Liver (tissue), 9 donors: ENCODE results near the gene SMAD6. TPM values are rescaled to one million over a fixed set of nuclear protein-coding genes. Genes with fewer than 3 reads are reported as not detected.

Experiments
- DNase-seq: peaks from one replicate; pipeline ENCODE4 v3.0.0-alpha.2; 2017; ENCODE audit warnings: low spot score
- H3K27ac ChIP-seq, 2 donors: one replicate each; pipeline ENCODE4 v1.7.0; 2013; ENCODE audit warnings: inconsistent platforms in 2 of 2, low read length in 2 of 2, control low read depth in 1 of 2, low read depth in 1 of 2, mild to moderate bottlenecking in 1 of 2
- H3K27me3 ChIP-seq, 4 donors: one replicate each; pipeline versions ENCODE4 v1.6.1 to v1.7.0; 2013; ENCODE audit warnings: low read length in 3 of 4, inconsistent platforms in 1 of 4, mild to moderate bottlenecking in 1 of 4, moderate library complexity in 1 of 4; ENCODE audit not compliant: control insufficient read depth in 4 of 4, insufficient read depth in 4 of 4
- H3K36me3 ChIP-seq, 4 donors: one replicate each; pipeline versions ENCODE4 v1.6.1 to v1.7.0; 2013; ENCODE audit warnings: low read length in 3 of 4, mild to moderate bottlenecking in 3 of 4, low read depth in 1 of 4, moderate library complexity in 1 of 4; ENCODE audit not compliant: control insufficient read depth in 4 of 4, insufficient read depth in 3 of 4
- H3K4me1 ChIP-seq, 4 donors: one replicate each; pipeline versions ENCODE4 v1.6.1 to v1.7.0; 2013; ENCODE audit warnings: low read length in 3 of 4, mild to moderate bottlenecking in 3 of 4, moderate library complexity in 1 of 4; ENCODE audit not compliant: control insufficient read depth in 4 of 4, insufficient read depth in 4 of 4
- H3K4me3 ChIP-seq, 3 donors: one replicate each; pipeline versions ENCODE4 v1.6.1 to v1.7.0; 2013; ENCODE audit warnings: low read length in 3 of 3, control low read depth in 1 of 3, low read depth in 1 of 3, mild to moderate bottlenecking in 1 of 3
- H3K9ac ChIP-seq, 2 donors: one replicate each; pipeline ENCODE4 v1.7.0; 2013; ENCODE audit warnings: low read length in 2 of 2, mild to moderate bottlenecking in 2 of 2, moderate library complexity in 2 of 2, control low read depth in 1 of 2, low read depth in 1 of 2
- H3K9me3 ChIP-seq, 4 donors: one replicate each; pipeline versions ENCODE4 v1.6.1 to v1.7.0; 2013; ENCODE audit warnings: low read length in 3 of 4; ENCODE audit not compliant: control insufficient read depth in 4 of 4
- EGR1 ChIP-seq, 2 donors: IDR thresholded peaks; 2 replicates each; pipeline ENCODE4 v1.6.1; 2016 to 2018; ENCODE audit warnings: antibody characterized with exemption in 2 of 2, low read depth in 2 of 2
- FOXA1 ChIP-seq: IDR thresholded peaks from 2 replicates; pipeline ENCODE4 v1.6.1; 2016; ENCODE audit warnings: antibody characterized with exemption
- FOXA2 ChIP-seq: IDR thresholded peaks from 2 replicates; pipeline ENCODE4 v1.6.1; 2016; ENCODE audit warnings: antibody characterized with exemption
- GABPA ChIP-seq, 2 donors: IDR thresholded peaks in 1 of 2; conservative IDR thresholded peaks in 1 of 2; 2 replicates each; pipeline ENCODE4 v1.6.1; 2016; ENCODE audit warnings: antibody characterized with exemption in 2 of 2, mild to moderate bottlenecking in 1 of 2, moderate library complexity in 1 of 2
- HNF4G ChIP-seq: IDR thresholded peaks from 2 replicates; pipeline ENCODE4 v1.6.1; 2016; ENCODE audit warnings: antibody characterized with exemption
- JUND ChIP-seq, 2 donors: IDR thresholded peaks; 2 replicates each; pipeline ENCODE4 v1.6.1; 2016; ENCODE audit warnings: antibody characterized with exemption in 2 of 2
- RAD21 ChIP-seq, 2 donors: IDR thresholded peaks; 2 replicates each; pipeline ENCODE4 v1.6.1; 2016; ENCODE audit warnings: antibody characterized with exemption in 2 of 2, mild to moderate bottlenecking in 2 of 2
- RXRA ChIP-seq, 2 donors: IDR thresholded peaks; 2 replicates each; pipeline ENCODE4 v1.6.1; 2017 to 2018; ENCODE audit warnings: antibody characterized with exemption in 2 of 2, mild to moderate bottlenecking in 1 of 2
- YY1 ChIP-seq: IDR thresholded peaks from 2 replicates; pipeline ENCODE4 v1.6.1; 2016; ENCODE audit warnings: antibody characterized with exemption, mild to moderate bottlenecking
- WGBS: extraction: QIAGEN DNeasy Blood & Tissue Kit; methylation state at CpG from one replicate; pipeline ENCODE4 v1.1.7; 2013; 5-methylcytosine and 5-hydroxymethylcytosine counted together
- polyA plus RNA-seq, 2 donors: library from polyadenylated mRNA; stranded (reverse) in 1 of 2; unstranded in 1 of 2; fragments of 200-250 nt in 1 of 2; fragments of >200 nt in 1 of 2; fragmentation: Nextera tagmentation in 1 of 2; extraction: Ambion mirVana in 1 of 2; gene quantifications; one replicate each; pipeline versions ENCODE4 v1.2.1 to v1.2.3, GENCODE V29; 2013 to 2015
- total RNA-seq, 2 donors: library from RNA; depleted of rRNA; stranded (reverse); fragments of >200 nt; gene quantifications; one replicate each; pipeline ENCODE4 v1.2.3, GENCODE V29; 2014
- TF ChIP-seq, protein P1 (sequence below): fragments of 150-350 bp; IDR thresholded peaks from 2 replicates; pipeline ENCODE4 v1.5.1; 2017; ENCODE audit warnings: improper control_type of control experiment, low read depth, low read length; ENCODE audit not compliant: missing input control
- TF ChIP-seq, protein P2 (sequence below): IDR thresholded peaks from 2 replicates; pipeline ENCODE4 v1.6.1; 2016; ENCODE audit warnings: antibody characterized with exemption, mild to moderate bottlenecking
- TF ChIP-seq, protein P3 (sequence below): IDR thresholded peaks from 2 replicates; pipeline ENCODE4 v1.6.1; 2016; ENCODE audit warnings: antibody characterized with exemption
- donor health status: healthy.
- donor health status: healthy.
- donor health status: healthy.
- donor health status: healthy.
- donor health status: healthy.

Gene SMAD6
- total and polyA plus RNA-seq, 4 donors = 1.2 to 15.1 (median 11.0) TPM

DNA sequence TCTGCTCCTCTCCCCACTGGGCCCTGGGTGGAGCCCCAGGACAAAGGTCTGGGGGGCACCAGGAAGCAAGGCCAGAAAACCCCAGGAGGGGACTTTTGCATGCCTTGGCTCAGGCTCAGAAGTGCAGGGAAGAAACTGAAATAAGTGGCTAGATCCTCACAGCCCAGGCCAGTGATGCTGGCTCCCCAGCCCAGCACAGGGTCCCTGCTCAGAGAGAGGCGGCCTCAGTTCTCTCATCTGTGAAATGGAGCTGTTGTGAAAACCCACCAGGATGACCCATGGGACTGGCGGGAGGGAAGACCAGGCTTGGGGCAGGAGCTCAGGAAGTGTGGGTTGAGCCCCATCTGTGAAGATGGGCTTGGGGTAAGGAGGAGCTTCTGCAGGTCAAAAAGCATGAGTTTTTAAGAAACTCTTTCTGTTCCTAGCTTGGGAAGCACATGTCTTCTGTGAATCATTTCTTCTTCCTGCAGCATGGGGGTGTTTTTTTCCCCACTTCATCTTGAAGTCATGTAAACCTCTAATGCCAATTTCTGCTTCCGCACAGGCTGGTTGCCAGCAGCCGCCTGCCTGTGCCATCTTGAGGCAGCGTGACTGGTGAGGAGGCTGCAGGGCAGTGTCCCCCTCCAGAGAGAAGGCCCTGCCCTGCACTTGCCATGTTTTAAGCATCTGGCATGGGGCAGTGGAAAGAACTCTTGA is 118.6 kb downstream of the SMAD6 start:
- no peak overlapping the region for H3K27ac ChIP-seq
- H3K4me3 ChIP-seq = no peak overlapping the region
- H3K4me1 ChIP-seq = peaks cover 0 to 8% (median 2%) of the 10 kb centered on the region in 4 donors
- H3K9me3 ChIP-seq = no peaks in the 10 kb centered on the region
- no peak overlapping the region for H3K9ac ChIP-seq
- TF ChIP-seq YY1 (no peak), FOXA1 (no peak), RAD21 (IDR thresholded peaks at IDR 0.05) (no peak)
- TF ChIP-seq, protein P1, sequence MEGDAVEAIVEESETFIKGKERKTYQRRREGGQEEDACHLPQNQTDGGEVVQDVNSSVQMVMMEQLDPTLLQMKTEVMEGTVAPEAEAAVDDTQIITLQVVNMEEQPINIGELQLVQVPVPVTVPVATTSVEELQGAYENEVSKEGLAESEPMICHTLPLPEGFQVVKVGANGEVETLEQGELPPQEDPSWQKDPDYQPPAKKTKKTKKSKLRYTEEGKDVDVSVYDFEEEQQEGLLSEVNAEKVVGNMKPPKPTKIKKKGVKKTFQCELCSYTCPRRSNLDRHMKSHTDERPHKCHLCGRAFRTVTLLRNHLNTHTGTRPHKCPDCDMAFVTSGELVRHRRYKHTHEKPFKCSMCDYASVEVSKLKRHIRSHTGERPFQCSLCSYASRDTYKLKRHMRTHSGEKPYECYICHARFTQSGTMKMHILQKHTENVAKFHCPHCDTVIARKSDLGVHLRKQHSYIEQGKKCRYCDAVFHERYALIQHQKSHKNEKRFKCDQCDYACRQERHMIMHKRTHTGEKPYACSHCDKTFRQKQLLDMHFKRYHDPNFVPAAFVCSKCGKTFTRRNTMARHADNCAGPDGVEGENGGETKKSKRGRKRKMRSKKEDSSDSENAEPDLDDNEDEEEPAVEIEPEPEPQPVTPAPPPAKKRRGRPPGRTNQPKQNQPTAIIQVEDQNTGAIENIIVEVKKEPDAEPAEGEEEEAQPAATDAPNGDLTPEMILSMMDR = no peak
- TF ChIP-seq, protein P2, sequence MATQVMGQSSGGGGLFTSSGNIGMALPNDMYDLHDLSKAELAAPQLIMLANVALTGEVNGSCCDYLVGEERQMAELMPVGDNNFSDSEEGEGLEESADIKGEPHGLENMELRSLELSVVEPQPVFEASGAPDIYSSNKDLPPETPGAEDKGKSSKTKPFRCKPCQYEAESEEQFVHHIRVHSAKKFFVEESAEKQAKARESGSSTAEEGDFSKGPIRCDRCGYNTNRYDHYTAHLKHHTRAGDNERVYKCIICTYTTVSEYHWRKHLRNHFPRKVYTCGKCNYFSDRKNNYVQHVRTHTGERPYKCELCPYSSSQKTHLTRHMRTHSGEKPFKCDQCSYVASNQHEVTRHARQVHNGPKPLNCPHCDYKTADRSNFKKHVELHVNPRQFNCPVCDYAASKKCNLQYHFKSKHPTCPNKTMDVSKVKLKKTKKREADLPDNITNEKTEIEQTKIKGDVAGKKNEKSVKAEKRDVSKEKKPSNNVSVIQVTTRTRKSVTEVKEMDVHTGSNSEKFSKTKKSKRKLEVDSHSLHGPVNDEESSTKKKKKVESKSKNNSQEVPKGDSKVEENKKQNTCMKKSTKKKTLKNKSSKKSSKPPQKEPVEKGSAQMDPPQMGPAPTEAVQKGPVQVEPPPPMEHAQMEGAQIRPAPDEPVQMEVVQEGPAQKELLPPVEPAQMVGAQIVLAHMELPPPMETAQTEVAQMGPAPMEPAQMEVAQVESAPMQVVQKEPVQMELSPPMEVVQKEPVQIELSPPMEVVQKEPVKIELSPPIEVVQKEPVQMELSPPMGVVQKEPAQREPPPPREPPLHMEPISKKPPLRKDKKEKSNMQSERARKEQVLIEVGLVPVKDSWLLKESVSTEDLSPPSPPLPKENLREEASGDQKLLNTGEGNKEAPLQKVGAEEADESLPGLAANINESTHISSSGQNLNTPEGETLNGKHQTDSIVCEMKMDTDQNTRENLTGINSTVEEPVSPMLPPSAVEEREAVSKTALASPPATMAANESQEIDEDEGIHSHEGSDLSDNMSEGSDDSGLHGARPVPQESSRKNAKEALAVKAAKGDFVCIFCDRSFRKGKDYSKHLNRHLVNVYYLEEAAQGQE = no peak
- TF ChIP-seq, protein P3, sequence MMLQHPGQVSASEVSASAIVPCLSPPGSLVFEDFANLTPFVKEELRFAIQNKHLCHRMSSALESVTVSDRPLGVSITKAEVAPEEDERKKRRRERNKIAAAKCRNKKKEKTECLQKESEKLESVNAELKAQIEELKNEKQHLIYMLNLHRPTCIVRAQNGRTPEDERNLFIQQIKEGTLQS = no peak
- 93% methylated on average over 5 of the region's 5 CpGs for WGBS
- H3K27me3 ChIP-seq = no peaks in the 10 kb centered on the region
- no peaks in the 10 kb centered on the region for H3K36me3 ChIP-seq
- no peak for DNase-seq

DNA sequence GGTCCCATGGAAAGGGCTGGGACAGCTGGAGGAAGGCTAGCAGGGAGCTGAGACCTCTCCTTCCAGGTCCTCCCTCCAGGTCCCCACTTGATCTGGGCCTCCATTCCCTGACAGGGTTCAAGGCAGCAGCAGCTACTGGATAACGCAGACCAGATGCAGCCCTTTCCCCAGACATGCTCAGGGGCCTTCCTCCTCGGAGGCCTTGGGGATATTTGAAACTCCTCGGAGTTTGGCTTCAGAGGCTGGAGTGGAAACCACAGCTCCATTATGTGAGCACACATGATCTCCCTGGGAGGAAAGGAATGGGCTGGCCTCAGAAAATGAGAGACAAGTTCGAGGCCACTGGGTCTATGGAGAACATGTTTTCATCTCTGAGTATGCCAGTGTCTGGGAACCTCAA is 119.3 kb downstream of the SMAD6 start:
- DNase-seq = no peak
- Histone ChIP-seq H3K9ac (no peak overlapping the region), H3K4me1 (peaks cover 0 to 8% (median 2%) of the 10 kb centered on the region in 4 donors), H3K27me3 (no peaks in the 10 kb centered on the region), H3K36me3 (no peaks in the 10 kb centered on the region), H3K4me3 (no peak overlapping the region), H3K27ac (no peak overlapping the region), H3K9me3 (no peaks in the 10 kb centered on the region)
- WGBS = 89% methylated on average over 4 of the region's 4 CpGs
- TF ChIP-seq HNF4G = no peak
- TF ChIP-seq GABPA (IDR thresholded peaks at IDR 0.05 in 1 of 2, conservative IDR thresholded peaks at IDR 0.05 in 1 of 2) = no peak
- no peak for TF ChIP-seq RXRA (IDR thresholded peaks at IDR 0.05)
- TF ChIP-seq, protein P3 = no peak
- TF ChIP-seq JUND (IDR thresholded peaks at IDR 0.05) = no peak
- TF ChIP-seq, protein P2 = no peak
- no peak for TF ChIP-seq FOXA2
- no peak for TF ChIP-seq EGR1 (IDR thresholded peaks at IDR 0.05; ENCODE audit: low read depth in 2 of 2)
- TF ChIP-seq RAD21 (IDR thresholded peaks at IDR 0.05) = no peak
